H9 (cell line): Measurements from ENCODE around the gene NFKBIZ. TPM values are rescaled to one million over a fixed set of nuclear protein-coding genes. Genes with fewer than 3 reads are reported as not detected.
A peak's percentile ranks its signal among the peaks of the same experiment; 100 is the strongest.
"Not testable (repeated sequence)": the region's sequence is repeated elsewhere in the genome, so short reads cannot be mapped to it uniquely, and the experiment has no call there.

Experiments
- DNase-seq: peaks from one replicate; pipeline ENCODE4 v3.0.0-alpha.2; 2017
- H2AFZ ChIP-seq: one replicate; pipeline ENCODE4 v1.6.1; 2013; ENCODE audit warnings: mild to moderate bottlenecking, low read length, control low read depth, moderate library complexity
- H2AK5ac ChIP-seq: 2 replicates; pipeline ENCODE4 v1.6.1; 2013; ENCODE audit warnings: low read length, control low read depth, mixed read lengths; ENCODE audit not compliant: insufficient read length
- H2BK120ac ChIP-seq: one replicate; pipeline ENCODE4 v1.6.1; 2013; ENCODE audit warnings: low read depth, mild to moderate bottlenecking, low read length, control low read depth, inconsistent platforms; ENCODE audit not compliant: poor library complexity, severe bottlenecking
- H2BK12ac ChIP-seq: 2 replicates; pipeline ENCODE4 v1.6.1; 2013; ENCODE audit warnings: low read length, control low read depth, mixed read lengths, low read depth; ENCODE audit not compliant: insufficient read length
- H2BK15ac ChIP-seq: 2 replicates; pipeline ENCODE4 v1.6.1; 2013; ENCODE audit warnings: low read depth, low read length, control low read depth
- H2BK20ac ChIP-seq: one replicate; pipeline ENCODE4 v1.6.1; 2013; ENCODE audit warnings: low read depth, mild to moderate bottlenecking, low read length, control low read depth, inconsistent platforms; ENCODE audit not compliant: poor library complexity, severe bottlenecking
- H2BK5ac ChIP-seq: 2 replicates; pipeline ENCODE4 v1.6.1; 2013; ENCODE audit warnings: low read length, control low read depth, mixed read lengths; ENCODE audit not compliant: insufficient read length
- H3K14ac ChIP-seq: 2 replicates; pipeline ENCODE4 v1.6.1; 2013; ENCODE audit warnings: low read length, control low read depth; ENCODE audit not compliant: insufficient read depth
- H3K18ac ChIP-seq: 2 replicates; pipeline ENCODE4 v1.6.1; 2013; ENCODE audit warnings: low read depth, mild to moderate bottlenecking, mixed read lengths, low read length, control low read depth; ENCODE audit not compliant: insufficient read length
- H3K23ac ChIP-seq: 2 replicates; pipeline ENCODE4 v1.6.1; 2013; ENCODE audit warnings: low read length, control low read depth, mixed read lengths, low read depth; ENCODE audit not compliant: insufficient read length
- H3K23me2 ChIP-seq: 2 replicates; pipeline ENCODE4 v1.6.1; 2013; ENCODE audit warnings: low read depth, mild to moderate bottlenecking, mixed read lengths, low read length, control low read depth; ENCODE audit not compliant: insufficient read length, poor library complexity, severe bottlenecking
- H3K27ac ChIP-seq: 2 replicates; pipeline ENCODE4 v1.5.1; 2013; ENCODE audit warnings: low read length, control low read depth, mixed read lengths, low read depth; ENCODE audit not compliant: insufficient read length
- H3K27me3 ChIP-seq: 2 replicates; pipeline ENCODE4 v1.6.1; 2013; ENCODE audit warnings: low read length, control low read depth, inconsistent platforms; ENCODE audit not compliant: insufficient read depth
- H3K4ac ChIP-seq: 2 replicates; pipeline ENCODE4 v1.6.1; 2013; ENCODE audit warnings: low read depth, mild to moderate bottlenecking, control low read depth, inconsistent platforms, low read length, moderate library complexity
- H3K4me1 ChIP-seq: 2 replicates; pipeline ENCODE4 v1.6.1; 2013; ENCODE audit warnings: low read length, control low read depth, inconsistent platforms; ENCODE audit not compliant: insufficient read depth
- H3K4me2 ChIP-seq: 2 replicates; pipeline ENCODE4 v1.6.1; 2013; ENCODE audit warnings: low read length, control low read depth, mixed read lengths; ENCODE audit not compliant: insufficient read length, insufficient read depth
- H3K56ac ChIP-seq: 2 replicates; pipeline ENCODE4 v1.6.1; 2013; ENCODE audit warnings: low read depth, mild to moderate bottlenecking, mixed read lengths, low read length, control low read depth; ENCODE audit not compliant: insufficient read length
- H3K79me1 ChIP-seq: 2 replicates; pipeline ENCODE4 v1.6.1; 2013; ENCODE audit warnings: low read depth, mild to moderate bottlenecking, moderate library complexity, low read length, control low read depth, inconsistent platforms; ENCODE audit not compliant: insufficient read depth, poor library complexity, severe bottlenecking
- H3K79me2 ChIP-seq: 2 replicates; pipeline ENCODE4 v1.6.1; 2013; ENCODE audit warnings: low read length, control low read depth, inconsistent platforms; ENCODE audit not compliant: insufficient read depth
- H3K9ac ChIP-seq: 2 replicates; pipeline ENCODE4 v1.6.1; 2013; ENCODE audit warnings: low read length, control low read depth, mixed read lengths; ENCODE audit not compliant: insufficient read length; ENCODE audit errors: extremely low read depth
- H3K9me3 ChIP-seq: one replicate; pipeline ENCODE4 v1.6.1; 2013; ENCODE audit warnings: low read depth, low read length, inconsistent platforms; ENCODE audit not compliant: control insufficient read depth
- H3T11ph ChIP-seq: one replicate; pipeline ENCODE4 v1.6.1; 2013; ENCODE audit warnings: mild to moderate bottlenecking, low read length, control low read depth, inconsistent platforms
- H4K20me1 ChIP-seq: one replicate; pipeline ENCODE4 v1.6.1; 2013; ENCODE audit not compliant: control insufficient read depth, insufficient read length, insufficient read depth
- H4K5ac ChIP-seq: 2 replicates; pipeline ENCODE4 v1.6.1; 2013; ENCODE audit warnings: low read depth, mild to moderate bottlenecking, mixed read lengths, low read length, control low read depth; ENCODE audit not compliant: insufficient read length
- H4K8ac ChIP-seq: replicated peaks from 2 replicates; pipeline ENCODE4 v1.6.1; 2013; ENCODE audit warnings: low read length, control low read depth, mixed read lengths, low read depth; ENCODE audit not compliant: insufficient read length
- H4K91ac ChIP-seq: 2 replicates; pipeline ENCODE4 v1.6.1; 2013; ENCODE audit warnings: low read depth, mild to moderate bottlenecking, moderate library complexity, mixed read lengths, low read length, control low read depth; ENCODE audit not compliant: insufficient read length
- H3K27ac Mint-ChIP-seq, 3 experiments: 2 replicates in 2 of 3; 3 replicates in 1 of 3; pipeline ENCODE4 v1.8.0; 2020 to 2021; ENCODE audit warnings: mixed read lengths in 3 of 3, mild to moderate bottlenecking in 1 of 3, moderate library complexity in 1 of 3
- H3K27me3 Mint-ChIP-seq: 2 replicates; pipeline ENCODE4 v1.8.0; 2021; ENCODE audit warnings: low read depth, mild to moderate bottlenecking, moderate library complexity, mixed read lengths
- H3K36me3 Mint-ChIP-seq, 3 experiments: 2 replicates in 2 of 3; 3 replicates in 1 of 3; pipeline ENCODE4 v1.8.0; 2020 to 2021; ENCODE audit warnings: low read depth in 3 of 3, mixed read lengths in 3 of 3; ENCODE audit not compliant: insufficient read depth in 1 of 3
- H3K4me1 Mint-ChIP-seq, 2 experiments: 2 replicates each; pipeline ENCODE4 v1.8.0; 2020; ENCODE audit warnings: mixed read lengths in 2 of 2
- H3K4me3 Mint-ChIP-seq, 2 experiments: 2 replicates in 1 of 2; 3 replicates in 1 of 2; pipeline ENCODE4 v1.8.0; 2020 to 2021; ENCODE audit warnings: mild to moderate bottlenecking in 2 of 2, mixed read lengths in 2 of 2, moderate library complexity in 1 of 2
- H3K9me3 Mint-ChIP-seq, 2 experiments: 2 replicates in 1 of 2; 3 replicates in 1 of 2; pipeline ENCODE4 v1.8.0; 2020; ENCODE audit warnings: mild to moderate bottlenecking in 2 of 2, mixed read lengths in 2 of 2, moderate library complexity in 1 of 2
- WGBS: extraction: QIAGEN DNeasy Blood & Tissue Kit; methylation state at CpG from one replicate; pipeline ENCODE4 v1.1.7; 2013; ENCODE audit warnings: missing lambda C conversion rate, low lambda C conversion rate, mixed read lengths; ENCODE audit not compliant: insufficient read length; ENCODE audit errors: extremely low coverage; 5-methylcytosine and 5-hydroxymethylcytosine counted together
- total RNA-seq: library from RNA; stranded (reverse); gene quantifications from 2 replicates; pipeline ENCODE4 v1.2.1, GENCODE V29; 2021
- TF ChIP-seq, protein P1 (sequence below): fragments of 200-600 bp; sonication (generic); conservative IDR thresholded peaks from 3 replicates; pipeline ENCODE4 v1.8.0; 2021; ENCODE audit warnings: antibody characterized with exemption, mild to moderate bottlenecking

Gene NFKBIZ
- total RNA-seq, 1 experiment from 2014 or later: 11.1 TPM

- no peaks in the 10 kb centered on the region for H3K9me3 Mint-ChIP-seq
- no peak overlapping the region for H3K27ac ChIP-seq
- no CpG with 5 or more reads among the region's 3 CpGs for WGBS
These were observed 13.3 kb downstream of the NFKBIZ start for GRCh38 chr3:101862416-101863165.

DNA sequence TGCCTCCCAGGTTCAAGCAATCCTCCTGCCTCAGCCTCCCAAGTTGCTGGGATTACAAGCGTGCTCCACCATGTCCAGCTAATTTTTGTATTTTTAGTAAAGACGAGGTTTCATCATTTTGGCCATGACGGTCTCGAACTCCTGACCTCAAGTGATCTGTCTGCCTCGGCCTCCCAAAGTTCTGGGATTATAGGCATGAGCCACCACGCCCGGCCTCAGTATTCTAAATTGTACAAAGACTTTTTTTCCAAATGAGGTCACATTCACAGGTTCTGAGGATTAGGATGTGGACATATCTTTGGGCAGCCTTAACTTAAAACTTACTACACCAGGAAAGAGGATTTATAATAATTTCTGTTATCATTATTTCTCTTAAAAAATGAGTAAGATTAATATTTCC is 15.6 kb downstream of the NFKBIZ start:
- not testable (repeated sequence) for H2BK120ac ChIP-seq, H2BK20ac ChIP-seq, H2BK12ac ChIP-seq, H3K27me3 ChIP-seq, H3K4me1 ChIP-seq, H3K9ac ChIP-seq, H3K4me2 ChIP-seq, H3K79me1 ChIP-seq, DNase-seq, H3K9me3 ChIP-seq, H3K27me3 Mint-ChIP-seq, H3K4me1 Mint-ChIP-seq, H3K4me3 Mint-ChIP-seq, H2BK15ac ChIP-seq, H3K23me2 ChIP-seq, H3K4ac ChIP-seq, H2BK5ac ChIP-seq, H3T11ph ChIP-seq, H4K5ac ChIP-seq, H2AFZ ChIP-seq, H3K36me3 Mint-ChIP-seq, H2AK5ac ChIP-seq, H3K27ac Mint-ChIP-seq, H3K14ac ChIP-seq, H4K8ac ChIP-seq, H4K91ac ChIP-seq, H3K79me2 ChIP-seq, H4K20me1 ChIP-seq, H3K27ac ChIP-seq, H3K56ac ChIP-seq, H3K9me3 Mint-ChIP-seq, H3K18ac ChIP-seq, H3K23ac ChIP-seq
- WGBS: no CpG with 5 or more reads among the region's 7 CpGs

More at GRCh38 chr3:101862416-101863165, 13.3 kb downstream of the NFKBIZ start:
- Histone ChIP-seq H3K4ac (no peak overlapping the region), H2AK5ac (no peak overlapping the region), H2BK12ac (no peak overlapping the region), H2BK120ac (no peak overlapping the region), H2BK20ac (no peak overlapping the region), H2BK5ac (no peak overlapping the region), H3T11ph (no peak overlapping the region), H4K5ac (no peak overlapping the region), H3K14ac (no peak overlapping the region), H3K4me1 (no peaks in the 10 kb centered on the region), H3K56ac (no peak overlapping the region), H3K4me2 (no peak overlapping the region), H2BK15ac (no peak overlapping the region), H3K9me3 (no peaks in the 10 kb centered on the region), H3K23ac (no peak overlapping the region), H3K27me3 (no peaks in the 10 kb centered on the region), H3K79me2 (no peaks in the 10 kb centered on the region), H3K23me2 (no peaks in the 10 kb centered on the region), H3K18ac (no peak overlapping the region), H4K91ac (no peak overlapping the region), H4K8ac (no peak overlapping the region), H3K9ac (no peak overlapping the region), H2AFZ (no peak overlapping the region), H3K79me1 (no peaks in the 10 kb centered on the region), H4K20me1 (no peaks in the 10 kb centered on the region)
- H3K4me3 Mint-ChIP-seq: no peak overlapping the region
- TF ChIP-seq, protein P1, sequence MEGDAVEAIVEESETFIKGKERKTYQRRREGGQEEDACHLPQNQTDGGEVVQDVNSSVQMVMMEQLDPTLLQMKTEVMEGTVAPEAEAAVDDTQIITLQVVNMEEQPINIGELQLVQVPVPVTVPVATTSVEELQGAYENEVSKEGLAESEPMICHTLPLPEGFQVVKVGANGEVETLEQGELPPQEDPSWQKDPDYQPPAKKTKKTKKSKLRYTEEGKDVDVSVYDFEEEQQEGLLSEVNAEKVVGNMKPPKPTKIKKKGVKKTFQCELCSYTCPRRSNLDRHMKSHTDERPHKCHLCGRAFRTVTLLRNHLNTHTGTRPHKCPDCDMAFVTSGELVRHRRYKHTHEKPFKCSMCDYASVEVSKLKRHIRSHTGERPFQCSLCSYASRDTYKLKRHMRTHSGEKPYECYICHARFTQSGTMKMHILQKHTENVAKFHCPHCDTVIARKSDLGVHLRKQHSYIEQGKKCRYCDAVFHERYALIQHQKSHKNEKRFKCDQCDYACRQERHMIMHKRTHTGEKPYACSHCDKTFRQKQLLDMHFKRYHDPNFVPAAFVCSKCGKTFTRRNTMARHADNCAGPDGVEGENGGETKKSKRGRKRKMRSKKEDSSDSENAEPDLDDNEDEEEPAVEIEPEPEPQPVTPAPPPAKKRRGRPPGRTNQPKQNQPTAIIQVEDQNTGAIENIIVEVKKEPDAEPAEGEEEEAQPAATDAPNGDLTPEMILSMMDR: no peak
- H3K4me1 Mint-ChIP-seq: peaks cover 3 to 4% of the 10 kb centered on the region in 2 experiments; a peak in 3 of 4 replicates
- H3K27ac Mint-ChIP-seq: peak overlapping the region in 1 of 3 experiments; percentile 65; a peak in 3 of 7 replicates
- peaks cover 12 to 32% (median 31%) of the 10 kb centered on the region in 3 experiments; a peak in 6 of 7 replicates for H3K36me3 Mint-ChIP-seq
- H3K27me3 Mint-ChIP-seq: no peaks in the 10 kb centered on the region
- no peak for DNase-seq
